Liver (tissue), 9 donors: Measurements from ENCODE around the gene RARS2. TPM values are rescaled to one million over a fixed set of nuclear protein-coding genes. Genes with fewer than 3 reads are reported as not detected.

Source experiments
- DNase-seq: peaks from one replicate; pipeline ENCODE4 v3.0.0-alpha.2; 2017; ENCODE audit warnings: low spot score
- H3K27ac ChIP-seq, 2 donors: one replicate each; pipeline ENCODE4 v1.7.0; 2013; ENCODE audit warnings: inconsistent platforms in 2 of 2, low read length in 2 of 2, control low read depth in 1 of 2, low read depth in 1 of 2, mild to moderate bottlenecking in 1 of 2
- H3K27me3 ChIP-seq, 4 donors: one replicate each; pipeline versions ENCODE4 v1.6.1 to v1.7.0; 2013; ENCODE audit warnings: low read length in 3 of 4, inconsistent platforms in 1 of 4, mild to moderate bottlenecking in 1 of 4, moderate library complexity in 1 of 4; ENCODE audit not compliant: control insufficient read depth in 4 of 4, insufficient read depth in 4 of 4
- H3K36me3 ChIP-seq, 4 donors: one replicate each; pipeline versions ENCODE4 v1.6.1 to v1.7.0; 2013; ENCODE audit warnings: low read length in 3 of 4, mild to moderate bottlenecking in 3 of 4, low read depth in 1 of 4, moderate library complexity in 1 of 4; ENCODE audit not compliant: control insufficient read depth in 4 of 4, insufficient read depth in 3 of 4
- H3K4me1 ChIP-seq, 4 donors: one replicate each; pipeline versions ENCODE4 v1.6.1 to v1.7.0; 2013; ENCODE audit warnings: low read length in 3 of 4, mild to moderate bottlenecking in 3 of 4, moderate library complexity in 1 of 4; ENCODE audit not compliant: control insufficient read depth in 4 of 4, insufficient read depth in 4 of 4
- H3K4me3 ChIP-seq, 3 donors: one replicate each; pipeline versions ENCODE4 v1.6.1 to v1.7.0; 2013; ENCODE audit warnings: low read length in 3 of 3, control low read depth in 1 of 3, low read depth in 1 of 3, mild to moderate bottlenecking in 1 of 3
- H3K9ac ChIP-seq, 2 donors: one replicate each; pipeline ENCODE4 v1.7.0; 2013; ENCODE audit warnings: low read length in 2 of 2, mild to moderate bottlenecking in 2 of 2, moderate library complexity in 2 of 2, control low read depth in 1 of 2, low read depth in 1 of 2
- H3K9me3 ChIP-seq, 4 donors: one replicate each; pipeline versions ENCODE4 v1.6.1 to v1.7.0; 2013; ENCODE audit warnings: low read length in 3 of 4; ENCODE audit not compliant: control insufficient read depth in 4 of 4
- FOXA1 ChIP-seq: IDR thresholded peaks from 2 replicates; pipeline ENCODE4 v1.6.1; 2016; ENCODE audit warnings: antibody characterized with exemption
- GABPA ChIP-seq, 2 donors: IDR thresholded peaks in 1 of 2; conservative IDR thresholded peaks in 1 of 2; 2 replicates each; pipeline ENCODE4 v1.6.1; 2016; ENCODE audit warnings: antibody characterized with exemption in 2 of 2, mild to moderate bottlenecking in 1 of 2, moderate library complexity in 1 of 2
- RAD21 ChIP-seq, 2 donors: IDR thresholded peaks; 2 replicates each; pipeline ENCODE4 v1.6.1; 2016; ENCODE audit warnings: antibody characterized with exemption in 2 of 2, mild to moderate bottlenecking in 2 of 2
- RXRA ChIP-seq, 2 donors: IDR thresholded peaks; 2 replicates each; pipeline ENCODE4 v1.6.1; 2017 to 2018; ENCODE audit warnings: antibody characterized with exemption in 2 of 2, mild to moderate bottlenecking in 1 of 2
- TAF1 ChIP-seq: conservative IDR thresholded peaks from 2 replicates; pipeline ENCODE4 v1.6.1; 2016; ENCODE audit warnings: antibody characterized with exemption, mild to moderate bottlenecking
- WGBS: extraction: QIAGEN DNeasy Blood & Tissue Kit; methylation state at CpG from one replicate; pipeline ENCODE4 v1.1.7; 2013; 5-methylcytosine and 5-hydroxymethylcytosine counted together
- polyA plus RNA-seq, 2 donors: library from polyadenylated mRNA; stranded (reverse) in 1 of 2; unstranded in 1 of 2; fragments of 200-250 nt in 1 of 2; fragments of >200 nt in 1 of 2; fragmentation: Nextera tagmentation in 1 of 2; extraction: Ambion mirVana in 1 of 2; gene quantifications; one replicate each; pipeline versions ENCODE4 v1.2.1 to v1.2.3, GENCODE V29; 2013 to 2015
- total RNA-seq, 2 donors: library from RNA; depleted of rRNA; stranded (reverse); fragments of >200 nt; gene quantifications; one replicate each; pipeline ENCODE4 v1.2.3, GENCODE V29; 2014
- TF ChIP-seq, protein P1 (sequence below): IDR thresholded peaks from 2 replicates; pipeline ENCODE4 v1.6.1; 2016; ENCODE audit warnings: antibody characterized with exemption, mild to moderate bottlenecking
- TF ChIP-seq, protein P2 (sequence below): fragments of 150-350 bp; IDR thresholded peaks from 2 replicates; pipeline ENCODE4 v1.5.1; 2017; ENCODE audit warnings: improper control_type of control experiment, low read depth, low read length; ENCODE audit not compliant: missing input control
- TF ChIP-seq, protein P3 (sequence below): IDR thresholded peaks from 2 replicates; pipeline ENCODE4 v1.6.1; 2016; ENCODE audit warnings: antibody characterized with exemption
- donor health status: healthy.
- donor health status: healthy.
- donor health status: healthy.
- donor health status: healthy.
- donor health status: healthy.

RARS2 gene
- total and polyA plus RNA-seq, 4 donors, result 10.9 to 19.2 (median 16.4) TPM

DNA sequence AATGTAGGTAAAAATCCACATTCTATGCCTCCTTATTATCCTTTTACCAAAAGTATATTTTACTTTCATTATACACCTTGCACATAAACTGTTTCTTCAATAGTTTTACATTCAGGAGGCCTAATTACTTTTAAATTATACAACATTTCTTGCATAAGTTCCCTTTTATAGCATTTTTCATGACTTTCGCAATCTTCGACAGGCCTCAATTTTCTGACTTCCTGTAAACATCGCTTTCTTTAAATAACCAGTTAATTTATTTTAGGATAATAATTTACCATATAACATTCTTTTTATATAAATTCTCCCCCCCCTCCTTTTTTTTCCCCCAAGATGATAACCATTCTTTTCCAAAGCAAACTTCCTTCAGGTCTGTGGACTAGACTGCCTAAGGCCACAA lies 107.9 kb downstream of the RARS2 start (continued):
- TF ChIP-seq, protein P1, sequence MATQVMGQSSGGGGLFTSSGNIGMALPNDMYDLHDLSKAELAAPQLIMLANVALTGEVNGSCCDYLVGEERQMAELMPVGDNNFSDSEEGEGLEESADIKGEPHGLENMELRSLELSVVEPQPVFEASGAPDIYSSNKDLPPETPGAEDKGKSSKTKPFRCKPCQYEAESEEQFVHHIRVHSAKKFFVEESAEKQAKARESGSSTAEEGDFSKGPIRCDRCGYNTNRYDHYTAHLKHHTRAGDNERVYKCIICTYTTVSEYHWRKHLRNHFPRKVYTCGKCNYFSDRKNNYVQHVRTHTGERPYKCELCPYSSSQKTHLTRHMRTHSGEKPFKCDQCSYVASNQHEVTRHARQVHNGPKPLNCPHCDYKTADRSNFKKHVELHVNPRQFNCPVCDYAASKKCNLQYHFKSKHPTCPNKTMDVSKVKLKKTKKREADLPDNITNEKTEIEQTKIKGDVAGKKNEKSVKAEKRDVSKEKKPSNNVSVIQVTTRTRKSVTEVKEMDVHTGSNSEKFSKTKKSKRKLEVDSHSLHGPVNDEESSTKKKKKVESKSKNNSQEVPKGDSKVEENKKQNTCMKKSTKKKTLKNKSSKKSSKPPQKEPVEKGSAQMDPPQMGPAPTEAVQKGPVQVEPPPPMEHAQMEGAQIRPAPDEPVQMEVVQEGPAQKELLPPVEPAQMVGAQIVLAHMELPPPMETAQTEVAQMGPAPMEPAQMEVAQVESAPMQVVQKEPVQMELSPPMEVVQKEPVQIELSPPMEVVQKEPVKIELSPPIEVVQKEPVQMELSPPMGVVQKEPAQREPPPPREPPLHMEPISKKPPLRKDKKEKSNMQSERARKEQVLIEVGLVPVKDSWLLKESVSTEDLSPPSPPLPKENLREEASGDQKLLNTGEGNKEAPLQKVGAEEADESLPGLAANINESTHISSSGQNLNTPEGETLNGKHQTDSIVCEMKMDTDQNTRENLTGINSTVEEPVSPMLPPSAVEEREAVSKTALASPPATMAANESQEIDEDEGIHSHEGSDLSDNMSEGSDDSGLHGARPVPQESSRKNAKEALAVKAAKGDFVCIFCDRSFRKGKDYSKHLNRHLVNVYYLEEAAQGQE, result no peak

DNA sequence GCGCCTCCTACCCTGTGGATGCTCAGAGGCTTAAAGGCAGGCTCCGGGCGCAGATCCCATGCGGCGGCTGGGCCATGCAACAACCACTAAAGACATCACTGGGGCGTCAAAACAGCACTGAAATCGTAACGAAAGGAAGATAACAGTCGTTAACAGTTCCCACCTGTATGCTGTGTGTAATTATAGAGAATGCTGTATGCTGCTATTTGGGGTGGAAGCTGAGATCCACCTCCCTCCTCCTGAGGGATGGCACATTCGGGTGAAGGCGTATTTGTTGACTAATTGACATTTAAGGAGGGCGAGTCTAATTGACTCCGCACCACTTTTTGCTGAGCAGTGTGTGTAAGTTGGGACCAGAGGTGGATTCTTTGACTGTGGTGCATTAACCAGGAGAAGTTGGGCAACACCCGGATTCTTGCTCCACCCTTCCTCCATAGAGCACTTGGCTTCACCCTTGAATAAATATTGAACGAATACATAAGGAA lies 116.3 kb downstream of the RARS2 start:
- peak overlapping the region; percentile 67 to 97 for H3K9ac ChIP-seq
- peaks cover 1 to 12% (median 7%) of the 10 kb centered on the region in 4 donors for H3K4me1 ChIP-seq
- TF ChIP-seq, protein P1, result no peak
- TF ChIP-seq, protein P2, sequence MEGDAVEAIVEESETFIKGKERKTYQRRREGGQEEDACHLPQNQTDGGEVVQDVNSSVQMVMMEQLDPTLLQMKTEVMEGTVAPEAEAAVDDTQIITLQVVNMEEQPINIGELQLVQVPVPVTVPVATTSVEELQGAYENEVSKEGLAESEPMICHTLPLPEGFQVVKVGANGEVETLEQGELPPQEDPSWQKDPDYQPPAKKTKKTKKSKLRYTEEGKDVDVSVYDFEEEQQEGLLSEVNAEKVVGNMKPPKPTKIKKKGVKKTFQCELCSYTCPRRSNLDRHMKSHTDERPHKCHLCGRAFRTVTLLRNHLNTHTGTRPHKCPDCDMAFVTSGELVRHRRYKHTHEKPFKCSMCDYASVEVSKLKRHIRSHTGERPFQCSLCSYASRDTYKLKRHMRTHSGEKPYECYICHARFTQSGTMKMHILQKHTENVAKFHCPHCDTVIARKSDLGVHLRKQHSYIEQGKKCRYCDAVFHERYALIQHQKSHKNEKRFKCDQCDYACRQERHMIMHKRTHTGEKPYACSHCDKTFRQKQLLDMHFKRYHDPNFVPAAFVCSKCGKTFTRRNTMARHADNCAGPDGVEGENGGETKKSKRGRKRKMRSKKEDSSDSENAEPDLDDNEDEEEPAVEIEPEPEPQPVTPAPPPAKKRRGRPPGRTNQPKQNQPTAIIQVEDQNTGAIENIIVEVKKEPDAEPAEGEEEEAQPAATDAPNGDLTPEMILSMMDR, result no peak
- TF ChIP-seq RAD21 (IDR thresholded peaks at IDR 0.05) (no peak), FOXA1 (no peak), TAF1 (peak; percentile 49), GABPA (IDR thresholded peaks at IDR 0.05 in 1 of 2, conservative IDR thresholded peaks at IDR 0.05 in 1 of 2) (no peak), RXRA (IDR thresholded peaks at IDR 0.05) (no peak)
- TF ChIP-seq, protein P3, sequence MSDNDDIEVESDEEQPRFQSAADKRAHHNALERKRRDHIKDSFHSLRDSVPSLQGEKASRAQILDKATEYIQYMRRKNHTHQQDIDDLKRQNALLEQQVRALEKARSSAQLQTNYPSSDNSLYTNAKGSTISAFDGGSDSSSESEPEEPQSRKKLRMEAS, result no peak
- peaks cover 0 to 2% (median under 1%) of the 10 kb centered on the region in 4 donors for H3K36me3 ChIP-seq
- under 1% methylated on average over 15 of the region's 15 CpGs for WGBS
- no peaks in the 10 kb centered on the region for H3K9me3 ChIP-seq
- DNase-seq, result no peak
- H3K27me3 ChIP-seq, result no peaks in the 10 kb centered on the region
- peak overlapping the region; percentile 89 to 98 for H3K27ac ChIP-seq
- peak overlapping the region; percentile 65 to 98 (median 72) for H3K4me3 ChIP-seq
